C4-2B (cell line): ENCODE measurements around the gene CHM.
"Not testable (repeated sequence)": the region's sequence is repeated elsewhere in the genome, so short reads cannot be mapped to it uniquely, and the experiment has no call there.

Experiments
- ZFX ChIP-seq: fragments of 450-650 bp; IDR thresholded peaks from 2 replicates; pipeline ENCODE4 v1.6.1; 2017
- TF ChIP-seq, protein P1 (sequence below): fragments of 450-650 bp; conservative IDR thresholded peaks from 2 replicates; pipeline ENCODE4 v1.5.1; 2017; ENCODE audit warnings: mild to moderate bottlenecking

DNA sequence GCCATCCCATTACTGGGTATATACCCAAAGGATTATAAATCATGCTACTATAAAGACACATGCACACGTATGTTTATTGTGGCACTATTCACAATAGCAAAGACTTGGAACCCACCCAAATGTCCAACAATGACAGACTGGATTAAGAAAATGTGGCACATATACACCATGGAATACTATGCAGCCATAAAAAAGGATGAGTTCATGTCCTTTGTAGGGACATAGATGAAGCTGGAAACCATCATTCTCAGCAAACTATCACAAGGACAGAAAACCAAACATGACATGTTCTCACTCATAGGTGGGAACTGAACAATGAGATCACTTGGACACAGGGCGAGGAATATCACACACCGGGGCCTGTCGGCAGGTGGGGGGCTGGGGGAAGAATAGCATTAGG is 39.5 kb downstream of the CHM start:
- TF ChIP-seq, protein P1, sequence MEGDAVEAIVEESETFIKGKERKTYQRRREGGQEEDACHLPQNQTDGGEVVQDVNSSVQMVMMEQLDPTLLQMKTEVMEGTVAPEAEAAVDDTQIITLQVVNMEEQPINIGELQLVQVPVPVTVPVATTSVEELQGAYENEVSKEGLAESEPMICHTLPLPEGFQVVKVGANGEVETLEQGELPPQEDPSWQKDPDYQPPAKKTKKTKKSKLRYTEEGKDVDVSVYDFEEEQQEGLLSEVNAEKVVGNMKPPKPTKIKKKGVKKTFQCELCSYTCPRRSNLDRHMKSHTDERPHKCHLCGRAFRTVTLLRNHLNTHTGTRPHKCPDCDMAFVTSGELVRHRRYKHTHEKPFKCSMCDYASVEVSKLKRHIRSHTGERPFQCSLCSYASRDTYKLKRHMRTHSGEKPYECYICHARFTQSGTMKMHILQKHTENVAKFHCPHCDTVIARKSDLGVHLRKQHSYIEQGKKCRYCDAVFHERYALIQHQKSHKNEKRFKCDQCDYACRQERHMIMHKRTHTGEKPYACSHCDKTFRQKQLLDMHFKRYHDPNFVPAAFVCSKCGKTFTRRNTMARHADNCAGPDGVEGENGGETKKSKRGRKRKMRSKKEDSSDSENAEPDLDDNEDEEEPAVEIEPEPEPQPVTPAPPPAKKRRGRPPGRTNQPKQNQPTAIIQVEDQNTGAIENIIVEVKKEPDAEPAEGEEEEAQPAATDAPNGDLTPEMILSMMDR: not testable (repeated sequence)
- TF ChIP-seq ZFX: not testable (repeated sequence)
